Epidermal melanocyte (primary cell): ENCODE measurements around the gene LGMN.
A peak's percentile ranks its signal among the peaks of the same experiment; 100 is the strongest.
"Not testable (repeated sequence)": the region's sequence is repeated elsewhere in the genome, so short reads cannot be mapped to it uniquely, and the experiment has no call there.

Experiments used
- DNase-seq: peaks from one replicate; pipeline ENCODE4 v3.0.0; 2011; ENCODE audit warnings: low spot score; ENCODE audit not compliant: insufficient read length

Gene LGMN

GRCh38 chr14:92698393-92698792 lies 50.0 kb downstream of the LGMN start:
- DNase-seq, result no peak

- no peak for DNase-seq
Observed at GRCh38 chr14:92696366-92696765, 52.1 kb downstream of the LGMN start.

DNA sequence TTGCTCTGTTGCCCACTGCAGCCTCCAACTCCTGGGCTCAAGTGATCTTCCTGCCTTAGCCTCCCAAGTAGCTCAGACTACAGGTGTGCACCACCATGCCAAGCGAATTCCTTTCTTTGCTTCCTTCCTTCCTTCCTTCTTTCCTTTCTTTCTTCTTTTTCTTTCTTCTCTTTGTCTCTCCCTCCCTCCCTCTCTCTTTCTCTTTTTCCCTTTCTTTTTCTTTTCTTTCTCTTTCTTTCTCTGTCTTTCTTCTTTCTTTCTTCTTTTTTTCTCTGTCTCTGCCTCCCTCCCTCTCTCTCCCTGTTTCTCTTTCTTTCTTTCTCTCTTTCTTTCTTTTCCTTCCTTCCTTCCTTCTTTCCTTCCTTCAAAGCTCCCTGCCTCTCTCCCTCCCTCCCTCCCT lies 52.9 kb downstream of the LGMN start:
- no peak for DNase-seq

- DNase-seq, result no peak
Observed at GRCh38 chr14:92694807-92695206, 53.6 kb downstream of the LGMN start.

DNA sequence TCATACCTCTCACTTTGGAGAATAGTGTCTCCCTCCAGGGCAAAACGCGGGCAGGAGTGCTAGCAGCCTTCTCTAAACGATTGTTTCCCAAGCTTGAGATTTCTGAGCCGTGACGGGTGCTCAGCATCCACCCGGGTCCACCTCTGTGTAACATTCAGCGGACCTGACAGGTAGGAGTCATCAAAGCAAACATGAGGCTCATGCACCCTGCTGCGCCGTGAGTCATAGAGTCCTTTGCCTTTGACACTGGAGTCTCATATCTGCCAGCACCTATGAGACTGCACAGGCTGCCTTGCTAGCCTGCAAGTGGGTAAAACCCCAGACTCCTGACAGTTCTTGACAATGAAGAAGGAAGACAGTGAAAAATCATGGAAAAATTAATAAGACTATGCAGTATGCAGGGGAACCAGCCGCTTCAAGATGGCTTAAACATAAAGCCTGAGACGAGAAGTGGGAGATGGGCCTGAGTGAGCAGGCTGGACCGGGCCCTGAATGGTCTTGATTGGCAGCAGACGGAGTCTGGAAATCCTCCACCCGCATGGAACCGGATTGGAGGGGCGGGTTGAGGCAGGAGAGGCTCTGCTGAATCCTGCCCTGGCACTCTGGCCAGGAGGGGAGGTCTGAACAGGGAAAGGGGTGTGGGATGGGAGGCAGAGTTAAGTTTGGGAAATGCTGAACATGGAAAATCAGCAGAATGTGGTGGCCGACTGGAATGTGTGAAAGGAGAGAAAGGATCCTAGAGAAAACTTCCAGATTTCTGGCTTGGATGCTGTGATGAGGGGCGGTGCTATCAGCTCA lies 54.2 kb downstream of the LGMN start:
- no peak for DNase-seq

GRCh38 chr14:92692822-92693226 lies 55.6 kb downstream of the LGMN start:
- no peak for DNase-seq

DNA sequence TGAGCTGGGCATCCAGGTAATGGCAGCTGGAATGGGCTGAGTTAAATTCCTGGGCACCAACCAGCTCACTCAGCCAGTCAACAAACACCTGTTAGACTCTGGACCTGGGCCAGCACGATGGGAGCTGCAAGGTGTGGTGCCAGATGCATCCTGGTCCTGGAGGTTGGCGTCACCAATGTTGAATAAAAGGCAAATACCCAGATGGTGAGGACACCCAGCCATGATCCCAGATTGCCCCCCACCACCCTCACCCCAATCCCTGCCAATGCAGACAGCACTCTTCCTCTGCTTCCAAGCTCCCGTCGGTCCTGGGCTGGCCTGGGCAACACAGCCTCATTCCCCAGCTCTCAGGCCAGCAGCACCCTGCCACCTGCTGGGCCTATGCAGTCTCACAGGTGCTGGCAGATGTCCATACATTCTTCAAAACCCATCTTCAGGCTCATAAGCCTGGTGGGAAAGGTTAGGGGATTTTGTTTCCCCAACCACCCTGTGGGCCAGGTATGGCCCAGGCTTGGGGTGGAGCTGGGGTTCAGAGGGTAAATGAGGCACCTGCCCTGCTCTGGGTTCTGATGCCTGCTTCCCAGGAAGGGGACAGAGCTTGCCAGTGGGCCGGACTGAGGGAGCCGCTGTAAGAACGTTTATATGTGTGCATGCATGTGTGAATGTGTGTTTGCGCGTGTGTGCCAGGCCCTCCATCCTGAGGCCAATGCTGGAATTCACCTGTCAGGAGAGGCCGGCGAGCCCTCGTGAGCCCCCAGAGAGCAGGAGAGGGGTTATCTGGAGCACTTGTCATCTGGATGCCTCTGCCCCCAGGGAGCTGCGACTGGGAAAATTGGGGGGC lies 58.0 kb downstream of the LGMN start:
- DNase-seq, result no peak

GRCh38 chr14:92688434-92689375 lies 59.7 kb downstream of the LGMN start:
- DNase-seq, result no peak

DNA sequence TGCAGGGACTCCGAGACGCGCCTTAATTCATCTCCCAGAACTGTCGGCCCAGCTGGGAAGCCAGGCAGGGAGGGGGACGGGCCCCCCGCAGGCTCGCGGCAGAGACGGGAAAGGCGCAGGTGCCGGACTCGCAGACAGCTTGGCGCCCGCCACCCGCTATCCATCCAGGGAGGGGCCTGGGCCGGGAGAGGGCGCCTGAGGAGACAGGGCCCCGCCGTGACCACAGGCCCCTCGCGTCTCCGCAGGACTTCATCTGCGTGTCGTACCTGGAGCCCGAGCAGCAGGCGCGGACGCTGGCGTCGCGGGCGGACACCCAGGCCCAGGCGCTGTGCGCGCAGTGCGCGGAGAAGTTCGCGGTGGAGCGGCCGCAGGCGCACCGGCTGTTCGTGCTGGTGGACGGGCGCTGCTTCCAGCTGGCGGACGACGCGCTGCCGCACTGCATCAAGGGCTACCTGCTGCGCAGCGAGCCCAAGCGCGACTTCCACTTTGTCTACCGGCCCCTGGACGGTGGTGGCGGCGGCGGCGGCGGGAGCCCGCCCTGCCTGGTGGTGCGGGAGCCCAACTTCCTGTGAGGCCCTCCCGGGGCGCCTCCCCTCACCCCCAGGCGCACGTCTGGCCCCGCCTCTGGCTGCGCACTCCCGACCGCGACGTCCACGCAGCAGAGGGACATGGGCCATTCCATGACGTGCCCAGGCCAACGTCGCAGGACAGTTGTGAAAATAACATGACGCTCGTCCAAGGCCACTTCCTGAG lies 60.6 kb downstream of the LGMN start:
- no peak for DNase-seq

- peak; percentile 86 for DNase-seq
Observed at GRCh38 chr14:92686900-92687427, 61.5 kb downstream of the LGMN start.

DNA sequence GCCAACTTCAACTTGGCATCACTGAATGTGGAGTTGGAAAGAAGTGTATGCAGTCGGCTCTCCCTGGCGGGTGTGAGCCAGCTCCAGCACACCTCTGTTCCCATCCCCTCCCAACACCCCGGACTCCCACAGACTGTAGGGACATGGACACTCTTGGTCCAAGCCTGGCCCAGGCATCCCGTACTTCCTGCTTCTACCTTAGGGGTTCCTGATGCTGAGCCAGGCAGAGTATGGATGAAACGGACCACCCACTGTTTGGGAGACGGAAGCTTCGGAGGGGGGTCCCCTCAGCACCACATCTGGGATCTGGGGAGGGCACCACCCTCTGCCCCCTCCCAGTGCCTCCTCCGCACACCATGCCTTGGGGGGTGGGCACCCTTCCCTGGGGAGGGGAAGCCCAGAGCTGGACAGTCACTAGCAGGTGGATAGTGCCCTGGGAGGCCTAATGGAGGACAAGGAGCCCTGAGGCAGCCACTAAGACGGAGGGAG lies 62.0 kb downstream of the LGMN start:
- DNase-seq, result no peak

GRCh38 chr14:92685784-92686355 lies 62.6 kb downstream of the LGMN start:
- no peak for DNase-seq

GRCh38 chr14:92684801-92685560 lies 63.4 kb downstream of the LGMN start:
- DNase-seq, result no peak

- DNase-seq, result no peak
Observed at GRCh38 chr14:92683041-92683440, 65.4 kb downstream of the LGMN start.

DNA sequence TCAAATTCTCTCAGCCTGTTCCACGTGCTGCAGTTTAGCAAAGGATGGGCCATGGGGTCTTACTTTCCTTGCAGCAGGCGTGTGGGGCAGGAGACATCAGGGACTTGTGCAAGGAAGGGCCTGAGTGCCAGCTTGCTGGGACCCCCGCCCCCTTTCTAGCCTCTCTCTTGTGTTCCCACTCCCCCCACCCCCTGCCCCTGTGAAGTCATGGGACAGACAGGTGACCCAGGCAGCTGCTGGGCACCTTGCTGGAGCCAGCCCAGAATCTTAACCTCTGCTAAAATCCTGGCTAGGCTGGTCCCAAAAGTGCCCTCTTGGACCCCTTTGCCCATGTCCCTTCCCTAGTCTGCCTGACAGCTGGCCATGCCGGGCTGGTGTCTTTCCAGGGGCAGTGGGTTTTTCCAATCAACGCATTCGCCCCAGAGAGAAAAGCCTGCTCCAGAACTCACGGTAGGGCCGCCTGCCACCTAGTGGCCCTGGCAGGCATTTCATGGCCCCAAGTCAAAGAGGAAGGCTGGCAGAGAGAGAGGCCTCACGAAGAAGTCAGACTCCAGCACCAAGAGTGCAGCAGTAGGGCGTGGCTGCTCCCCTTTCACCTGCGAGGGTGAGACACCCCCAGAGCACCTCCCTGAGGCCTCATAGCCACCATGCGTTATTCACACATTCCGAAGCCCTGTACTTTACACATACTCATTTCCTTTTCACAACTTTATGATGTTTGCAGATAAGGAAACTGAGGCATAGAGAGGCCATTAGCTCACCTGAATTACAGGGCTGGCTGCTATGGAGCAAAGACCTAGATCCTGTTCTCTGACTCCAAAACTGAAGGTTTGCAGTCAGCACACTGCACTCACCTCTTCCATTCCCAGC lies 67.4 kb downstream of the LGMN start:
- peak; percentile 93 for DNase-seq

DNA sequence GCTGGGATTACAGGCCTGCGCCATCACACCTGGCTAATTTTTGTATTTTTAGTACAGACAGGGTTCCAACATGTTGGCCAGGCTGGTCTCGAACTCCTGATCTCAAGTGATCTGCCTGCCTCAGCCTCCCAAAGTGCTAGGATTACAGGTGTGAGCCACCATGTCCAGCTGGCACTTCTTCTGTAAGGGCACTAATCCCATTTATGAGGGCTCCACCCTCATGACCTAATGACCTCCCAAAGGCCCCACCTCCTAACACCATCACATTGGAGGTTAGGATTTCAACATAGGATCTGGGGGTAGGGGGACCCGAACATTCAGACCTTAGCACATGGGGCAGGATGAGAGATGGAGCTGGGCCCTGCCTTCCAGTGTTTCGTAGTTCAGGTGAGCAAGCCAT lies 68.1 kb downstream of the LGMN start:
- DNase-seq, result not testable (repeated sequence)

DNA sequence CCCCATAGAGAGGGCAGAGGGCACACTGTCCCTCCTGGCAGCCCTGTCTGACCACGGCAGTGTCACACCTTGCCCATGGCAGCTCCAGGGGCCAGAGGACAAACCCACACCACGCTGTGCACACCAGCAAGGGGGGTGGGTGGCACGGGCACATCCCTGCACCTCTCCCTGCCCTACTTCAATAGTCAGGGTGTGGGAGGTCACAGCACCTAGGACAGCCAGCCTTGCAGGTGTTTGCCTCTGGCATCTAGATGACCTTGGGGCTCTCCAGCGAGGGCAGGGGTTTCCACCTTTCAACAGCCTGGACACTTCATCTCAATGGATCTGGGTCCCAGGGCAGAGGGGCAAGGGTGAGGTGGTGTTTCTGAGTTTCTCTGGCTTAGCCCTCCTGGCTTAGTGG lies 69.2 kb downstream of the LGMN start:
- no peak for DNase-seq

- DNase-seq, result no peak
Observed at GRCh38 chr14:92678766-92679165, 69.7 kb downstream of the LGMN start.
